ENCODE measurements around the gene CCDC91. TPM values are rescaled to one million over a fixed set of nuclear protein-coding genes. Genes with fewer than 3 reads are reported as not detected.

Gene CCDC91
- total and polyA plus RNA-seq, 9 of the 15 experiments (the other 6 are each of a cell fraction or from before 2014, with no cell fraction given): 10.1 to 31.1 (median 26.3) TPM

- TF ChIP-seq RCOR1 (IDR thresholded peaks at IDR 0.05; ENCODE audit: borderline replicate concordance in 1 of 2, low read depth in 2 of 2, low read length in 2 of 2) (no peak), HNRNPUL1 (IDR thresholded peaks at IDR 0.05; ENCODE audit: low read length) (no peak), NR1H2 (CRISPR knock-in tag; IDR thresholded peaks at IDR 0.05) (no peak), ZKSCAN8 (CRISPR knock-in tag; IDR thresholded peaks at IDR 0.05) (peak; percentile 20; the same call in 1 of the 2 replicates), HES1 (IDR thresholded peaks at IDR 0.05; ENCODE audit: low read depth) (no peak), HDAC8 (tag; IDR thresholded peaks at IDR 0.05) (no peak), PHF20 (IDR thresholded peaks at IDR 0.05; ENCODE audit: partially characterized antibody) (no peak), NCOA6 (IDR thresholded peaks at IDR 0.05) (no peak), STAG1 (CRISPR knock-in tag; IDR thresholded peaks at IDR 0.05; ENCODE audit: borderline replicate concordance) (no peak), ZNF239 (CRISPR knock-in tag; IDR thresholded peaks at IDR 0.05) (no peak), ZNF232 (CRISPR knock-in tag; IDR thresholded peaks at IDR 0.05) (no peak), PPARD (CRISPR knock-in tag; IDR thresholded peaks at IDR 0.05) (no peak), SRF (CRISPR knock-in tag; IDR thresholded peaks at IDR 0.05) (no peak), DPF2 (IDR thresholded peaks at IDR 0.05) (peak; percentile 4; the same call in 1 of the 2 replicates), PHF21A (IDR thresholded peaks at IDR 0.05; ENCODE audit: borderline replicate concordance, low read depth) (no peak), ZNF699 (CRISPR knock-in tag; IDR thresholded peaks at IDR 0.05; ENCODE audit: insufficient replicate concordance) (no peak), TAF1 (IDR thresholded peaks at IDR 0.05; ENCODE audit: control insufficient read depth, extremely low read depth, insufficient read depth, low read length, severe bottlenecking) (no peak), SMARCC2 (IDR thresholded peaks at IDR 0.05; ENCODE audit: low read depth) (peak; percentile 5; the same call in 1 of the 2 replicates), RBM22 (IDR thresholded peaks at IDR 0.05; ENCODE audit: low read depth, low read length, poor library complexity, severe bottlenecking) (no peak), KAT8 (IDR thresholded peaks at IDR 0.05; ENCODE audit: low read depth) (no peak)
- TF ChIP-seq, protein P1, sequence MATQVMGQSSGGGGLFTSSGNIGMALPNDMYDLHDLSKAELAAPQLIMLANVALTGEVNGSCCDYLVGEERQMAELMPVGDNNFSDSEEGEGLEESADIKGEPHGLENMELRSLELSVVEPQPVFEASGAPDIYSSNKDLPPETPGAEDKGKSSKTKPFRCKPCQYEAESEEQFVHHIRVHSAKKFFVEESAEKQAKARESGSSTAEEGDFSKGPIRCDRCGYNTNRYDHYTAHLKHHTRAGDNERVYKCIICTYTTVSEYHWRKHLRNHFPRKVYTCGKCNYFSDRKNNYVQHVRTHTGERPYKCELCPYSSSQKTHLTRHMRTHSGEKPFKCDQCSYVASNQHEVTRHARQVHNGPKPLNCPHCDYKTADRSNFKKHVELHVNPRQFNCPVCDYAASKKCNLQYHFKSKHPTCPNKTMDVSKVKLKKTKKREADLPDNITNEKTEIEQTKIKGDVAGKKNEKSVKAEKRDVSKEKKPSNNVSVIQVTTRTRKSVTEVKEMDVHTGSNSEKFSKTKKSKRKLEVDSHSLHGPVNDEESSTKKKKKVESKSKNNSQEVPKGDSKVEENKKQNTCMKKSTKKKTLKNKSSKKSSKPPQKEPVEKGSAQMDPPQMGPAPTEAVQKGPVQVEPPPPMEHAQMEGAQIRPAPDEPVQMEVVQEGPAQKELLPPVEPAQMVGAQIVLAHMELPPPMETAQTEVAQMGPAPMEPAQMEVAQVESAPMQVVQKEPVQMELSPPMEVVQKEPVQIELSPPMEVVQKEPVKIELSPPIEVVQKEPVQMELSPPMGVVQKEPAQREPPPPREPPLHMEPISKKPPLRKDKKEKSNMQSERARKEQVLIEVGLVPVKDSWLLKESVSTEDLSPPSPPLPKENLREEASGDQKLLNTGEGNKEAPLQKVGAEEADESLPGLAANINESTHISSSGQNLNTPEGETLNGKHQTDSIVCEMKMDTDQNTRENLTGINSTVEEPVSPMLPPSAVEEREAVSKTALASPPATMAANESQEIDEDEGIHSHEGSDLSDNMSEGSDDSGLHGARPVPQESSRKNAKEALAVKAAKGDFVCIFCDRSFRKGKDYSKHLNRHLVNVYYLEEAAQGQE (IDR thresholded peaks at IDR 0.05; ENCODE audit: borderline replicate concordance): peak; percentile 9
- TF ChIP-seq, protein P1 (CRISPR knock-in tag; IDR thresholded peaks at IDR 0.05; ENCODE audit: low read depth): no peak
- TF ChIP-seq, protein P2, sequence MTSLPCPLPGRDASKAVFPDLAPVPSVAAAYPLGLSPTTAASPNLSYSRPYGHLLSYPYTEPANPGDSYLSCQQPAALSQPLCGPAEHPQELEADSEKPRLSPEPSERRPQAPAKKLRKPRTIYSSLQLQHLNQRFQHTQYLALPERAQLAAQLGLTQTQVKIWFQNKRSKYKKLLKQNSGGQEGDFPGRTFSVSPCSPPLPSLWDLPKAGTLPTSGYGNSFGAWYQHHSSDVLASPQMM (CRISPR knock-in tag; IDR thresholded peaks at IDR 0.05): no peak
Measured at GRCh38 chr12:28243310-28243633, 53.0 kb downstream of the CCDC91 start (continued).
